ENCODE measurements around the gene LRP1.

Gene LRP1

GRCh38 chr12:57229634-57230380, 101.5 kb downstream of the LRP1 start, which contains the start of gene SHMT2:
SHMT2 (plus strand) TSS chr12:57229711; CDS start chr12:57229779, 68 bp downstream.
- peak; percentile 98 for FAIRE-seq
- peak; percentile 70 for TF ChIP-seq POLR2AphosphoS5 (IDR thresholded peaks at IDR 0.05; ENCODE audit: low read depth, low read length)
- no peak for TF ChIP-seq TAF1 (IDR thresholded peaks at IDR 0.05; ENCODE audit: borderline replicate concordance, low read depth, low read length)
- peak; percentile 59 for TF ChIP-seq POLR2A (IDR thresholded peaks at IDR 0.05; ENCODE audit: low read depth, low read length)

GRCh38 chr12:57230381-57231155, 102.3 kb downstream of the LRP1 start:
- FAIRE-seq = no peak
- TF ChIP-seq POLR2A (IDR thresholded peaks at IDR 0.05; ENCODE audit: low read depth, low read length) = peak; percentile 7; the same call in 1 of the 2 replicates
- no peak for TF ChIP-seq POLR2AphosphoS5 (IDR thresholded peaks at IDR 0.05; ENCODE audit: low read depth, low read length)
- DNase-seq (ENCODE audit: insufficient read length) = no peak

More at GRCh38 chr12:57229634-57230380, 101.5 kb downstream of the LRP1 start, which contains the start of gene SHMT2:
- DNase-seq (ENCODE audit: insufficient read length) = peak; percentile 98

- FAIRE-seq (no peak), DNase-seq (ENCODE audit: insufficient read length) (no peak)
- TF ChIP-seq POLR2AphosphoS5 (IDR thresholded peaks at IDR 0.05; ENCODE audit: low read depth, low read length) (no peak), TAF1 (IDR thresholded peaks at IDR 0.05; ENCODE audit: borderline replicate concordance, low read depth, low read length) (no peak), POLR2A (IDR thresholded peaks at IDR 0.05; ENCODE audit: low read depth, low read length) (no peak)
Measured at GRCh38 chr12:57231276-57232021, 103.2 kb downstream of the LRP1 start.

- TF ChIP-seq POLR2A (IDR thresholded peaks at IDR 0.05; ENCODE audit: low read depth, low read length) = no peak
- no peak for TF ChIP-seq TAF1 (IDR thresholded peaks at IDR 0.05; ENCODE audit: borderline replicate concordance, low read depth, low read length)
- TF ChIP-seq POLR2AphosphoS5 (IDR thresholded peaks at IDR 0.05; ENCODE audit: low read depth, low read length) = no peak
- DNase-seq (ENCODE audit: insufficient read length) (no peak), FAIRE-seq (no peak)
Measured at GRCh38 chr12:57232156-57232756, 104.0 kb downstream of the LRP1 start.

GRCh38 chr12:57233357-57234232, 105.3 kb downstream of the LRP1 start:
- no peak for FAIRE-seq
- DNase-seq (ENCODE audit: insufficient read length) = no peak
- no peak; the same call in 1 of the 2 replicates for TF ChIP-seq POLR2A (IDR thresholded peaks at IDR 0.05; ENCODE audit: low read depth, low read length)
- TF ChIP-seq TAF1 (IDR thresholded peaks at IDR 0.05; ENCODE audit: borderline replicate concordance, low read depth, low read length) = no peak
- TF ChIP-seq POLR2AphosphoS5 (IDR thresholded peaks at IDR 0.05; ENCODE audit: low read depth, low read length) = no peak

- DNase-seq (ENCODE audit: insufficient read length) (no peak), FAIRE-seq (no peak)
- TF ChIP-seq POLR2A (IDR thresholded peaks at IDR 0.05; ENCODE audit: low read depth, low read length) (no peak), TAF1 (IDR thresholded peaks at IDR 0.05; ENCODE audit: borderline replicate concordance, low read depth, low read length) (no peak), POLR2AphosphoS5 (IDR thresholded peaks at IDR 0.05; ENCODE audit: low read depth, low read length) (no peak)
Measured at GRCh38 chr12:57234233-57234570, 105.9 kb downstream of the LRP1 start.

GRCh38 chr12:57234571-57235016, 106.3 kb downstream of the LRP1 start:
- FAIRE-seq = no peak

GRCh38 chr12:57235017-57235727, 106.9 kb downstream of the LRP1 start:
- TF ChIP-seq POLR2AphosphoS5 (IDR thresholded peaks at IDR 0.05; ENCODE audit: low read depth, low read length) = peak; percentile 56; the same call in 1 of the 2 replicates
- TF ChIP-seq TAF1 (IDR thresholded peaks at IDR 0.05; ENCODE audit: borderline replicate concordance, low read depth, low read length) = no peak
- no peak for DNase-seq (ENCODE audit: insufficient read length)
- FAIRE-seq = no peak

More at GRCh38 chr12:57234571-57235016, 106.3 kb downstream of the LRP1 start:
- TF ChIP-seq POLR2AphosphoS5 (IDR thresholded peaks at IDR 0.05; ENCODE audit: low read depth, low read length) (no peak), TAF1 (IDR thresholded peaks at IDR 0.05; ENCODE audit: borderline replicate concordance, low read depth, low read length) (no peak), POLR2A (IDR thresholded peaks at IDR 0.05; ENCODE audit: low read depth, low read length) (no peak)
- no peak for DNase-seq (ENCODE audit: insufficient read length)

GRCh38 chr12:57235728-57236131, 107.4 kb downstream of the LRP1 start:
- FAIRE-seq (no peak), DNase-seq (ENCODE audit: insufficient read length) (no peak)
- TF ChIP-seq POLR2A (IDR thresholded peaks at IDR 0.05; ENCODE audit: low read depth, low read length) = no peak
- TF ChIP-seq POLR2AphosphoS5 (IDR thresholded peaks at IDR 0.05; ENCODE audit: low read depth, low read length) = no peak
- TF ChIP-seq TAF1 (IDR thresholded peaks at IDR 0.05; ENCODE audit: borderline replicate concordance, low read depth, low read length) = no peak

Data from GM12892 (cell line).